Measurements from ENCODE around the gene SLC6A7. TPM values are rescaled to one million over a fixed set of nuclear protein-coding genes. Genes with fewer than 3 reads are reported as not detected.
A peak's percentile ranks its signal among the peaks of the same experiment; 100 is the strongest.

The SLC6A7 gene
- total RNA-seq, 4 donors from 2014 or later = 0.07 TPM; not detected in 3

- Histone ChIP-seq H3K27me3 (no peaks in the 10 kb centered on the region), H3K36me3 (no peaks in the 10 kb centered on the region), H3K4me1 (peaks cover 21 to 23% of the 10 kb centered on the region in 2 donors), H3K27ac (peak overlapping the region; percentile 91 to 95 (median 94)), H3K9me3 (no peaks in the 10 kb centered on the region), H3K4me3 (peak overlapping the region; percentile 11 to 37 (median 27))
- DNase-seq (peak; percentile 89 to 97), ATAC-seq (peak; percentile 87 to 93)
- TF ChIP-seq CTCF (IDR thresholded peaks at IDR 0.05 in 4 of 5, conservative IDR thresholded peaks at IDR 0.05 in 1 of 5) (no peak), POLR2A (IDR thresholded peaks at IDR 0.05) (peak; percentile 24 to 55)
- intact Hi-C loops (cut with DNase I; ENCODE audit: low total_unique reads) = loop anchor here (2.0 kb wide), 1 partner anchor 64 kb away; no protein-coding TSS in a partner anchor
- in situ Hi-C loops (cut with MboI; ENCODE audit: low sequenced_read_pairs in 4 of 4) = no loop called here
These were observed 9.4 kb upstream of the SLC6A7 start for GRCh38 chr5:150180241-150181026.

- intact Hi-C loops (cut with DNase I; ENCODE audit: low total_unique reads) (loop anchor here (2.0 kb wide), 1 partner anchor 64 kb away; no protein-coding TSS in a partner anchor), in situ Hi-C loops (cut with MboI; ENCODE audit: low sequenced_read_pairs in 4 of 4) (no loop called here)
- no peaks in the 10 kb centered on the region for H3K27me3 ChIP-seq
- TF ChIP-seq CTCF (IDR thresholded peaks at IDR 0.05 in 4 of 5, conservative IDR thresholded peaks at IDR 0.05 in 1 of 5) (no peak), POLR2A (IDR thresholded peaks at IDR 0.05) (no peak)
- H3K36me3 ChIP-seq = no peaks in the 10 kb centered on the region
- peaks cover 21 to 23% of the 10 kb centered on the region in 2 donors for H3K4me1 ChIP-seq
- H3K9me3 ChIP-seq = no peaks in the 10 kb centered on the region
- H3K4me3 ChIP-seq = peak overlapping the region in 2 of 4 donors; percentile 21 to 33
- DNase-seq (no peak), ATAC-seq (peak; percentile 19 to 26)
- peak overlapping the region; percentile 91 to 95 (median 94) for H3K27ac ChIP-seq
These were observed 8.8 kb upstream of the SLC6A7 start for GRCh38 chr5:150181027-150181426.

GRCh38 chr5:150181766-150182545 is 7.9 kb upstream of the SLC6A7 start:
- no peak for ATAC-seq
- H3K4me1 ChIP-seq = peaks cover 21 to 23% of the 10 kb centered on the region in 2 donors

GRCh38 chr5:150182774-150183173 is 7.1 kb upstream of the SLC6A7 start:
- ATAC-seq = no peak
- no peaks in the 10 kb centered on the region for H3K9me3 ChIP-seq
- no peaks in the 10 kb centered on the region for H3K27me3 ChIP-seq
- in situ Hi-C loops (cut with MboI; ENCODE audit: low sequenced_read_pairs in 4 of 4) = no loop called here
- H3K27ac ChIP-seq = peak overlapping the region in 1 of 4 donors; percentile 95
- H3K36me3 ChIP-seq = no peaks in the 10 kb centered on the region
- TF ChIP-seq POLR2A (IDR thresholded peaks at IDR 0.05) (no peak), CTCF (IDR thresholded peaks at IDR 0.05 in 4 of 5, conservative IDR thresholded peaks at IDR 0.05 in 1 of 5) (no peak)
- intact Hi-C loops (cut with DNase I; ENCODE audit: low total_unique reads) = no loop called here
- H3K4me1 ChIP-seq = peaks cover 22 to 23% of the 10 kb centered on the region in 2 donors
- H3K4me3 ChIP-seq = no peak overlapping the region
- DNase-seq = no peak

More at GRCh38 chr5:150181766-150182545, 7.9 kb upstream of the SLC6A7 start:
- DNase-seq = no peak
- Histone ChIP-seq H3K4me3 (no peak overlapping the region), H3K27me3 (no peaks in the 10 kb centered on the region), H3K9me3 (no peaks in the 10 kb centered on the region), H3K36me3 (no peaks in the 10 kb centered on the region), H3K27ac (peak overlapping the region; percentile 91 to 95 (median 94))
- TF ChIP-seq CTCF (IDR thresholded peaks at IDR 0.05 in 4 of 5, conservative IDR thresholded peaks at IDR 0.05 in 1 of 5) (no peak), POLR2A (IDR thresholded peaks at IDR 0.05) (no peak)
- intact Hi-C loops (cut with DNase I; ENCODE audit: low total_unique reads) (loop anchor here (2.0 kb wide), 1 partner anchor 63 kb away; no protein-coding TSS in a partner anchor), in situ Hi-C loops (cut with MboI; ENCODE audit: low sequenced_read_pairs in 4 of 4) (no loop called here)

Measured in gastrocnemius medialis (tissue), 4 donors.